ENCODE measurements around the gene PIANP.

Gene PIANP

GRCh38 chr12:6653987-6654386 is 46.6 kb downstream of the PIANP start:
- no peaks in the 10 kb centered on the region for H3K9me3 ChIP-seq (ENCODE audit: control insufficient read depth, low read length)
- H3K4me3 ChIP-seq (ENCODE audit: low read length): no peak overlapping the region
- no peaks in the 10 kb centered on the region for H3K4me1 ChIP-seq (ENCODE audit: control insufficient read depth, insufficient read depth, low read length)
- no peak overlapping the region for H3K9ac ChIP-seq (ENCODE audit: low read length)
- peaks cover 7% of the 10 kb centered on the region for H3K36me3 ChIP-seq (ENCODE audit: control insufficient read depth, insufficient read depth, low read length)
- H3K27me3 ChIP-seq (ENCODE audit: control insufficient read depth, insufficient read depth, low read length): no peaks in the 10 kb centered on the region

DNA sequence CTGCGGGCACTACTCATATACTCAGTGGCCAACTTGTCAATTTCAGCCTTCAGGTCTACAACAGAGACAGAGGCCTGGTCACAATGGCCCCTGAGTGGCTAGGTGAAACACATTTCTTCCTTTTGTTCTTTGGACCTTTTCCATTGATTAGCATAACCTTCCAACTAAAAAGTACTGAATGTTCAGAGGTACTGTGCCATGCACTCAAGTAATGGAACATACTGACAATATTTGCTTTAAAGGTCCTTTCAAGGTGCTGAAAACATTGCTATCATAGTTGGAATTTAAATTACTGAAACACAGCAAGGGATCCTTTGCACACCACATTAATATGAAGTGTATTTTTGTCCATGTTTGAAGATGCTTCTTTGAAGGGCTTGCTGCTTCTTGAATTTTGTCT is 47.3 kb downstream of the PIANP start:
- no peak overlapping the region for H3K4me3 ChIP-seq (ENCODE audit: low read length)
- peaks cover 7% of the 10 kb centered on the region for H3K36me3 ChIP-seq (ENCODE audit: control insufficient read depth, insufficient read depth, low read length)
- H3K27me3 ChIP-seq (ENCODE audit: control insufficient read depth, insufficient read depth, low read length): no peaks in the 10 kb centered on the region
- no peaks in the 10 kb centered on the region for H3K9me3 ChIP-seq (ENCODE audit: control insufficient read depth, low read length)
- H3K4me1 ChIP-seq (ENCODE audit: control insufficient read depth, insufficient read depth, low read length): no peaks in the 10 kb centered on the region
- H3K9ac ChIP-seq (ENCODE audit: low read length): no peak overlapping the region

DNA sequence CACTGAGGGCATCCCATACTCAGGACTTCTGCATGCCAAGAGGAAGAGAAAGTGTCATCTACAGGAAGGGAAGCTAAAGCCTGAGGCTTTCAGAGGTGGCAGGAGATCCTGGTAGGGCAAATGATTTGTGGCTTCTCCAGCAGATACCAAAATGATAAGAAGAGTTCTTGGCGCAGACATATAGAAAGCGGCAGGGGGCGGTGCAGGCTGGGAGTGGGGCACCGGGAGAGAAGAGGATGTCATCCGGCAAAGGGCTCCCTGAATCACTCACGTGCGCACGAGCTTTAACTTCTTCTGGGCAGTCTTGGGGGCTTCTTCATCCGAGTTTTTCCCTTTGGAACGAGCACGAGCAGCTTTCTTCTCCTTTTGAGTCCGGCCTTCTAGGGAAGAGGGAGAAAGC is 48.2 kb downstream of the PIANP start:
- Histone ChIP-seq H3K36me3 (ENCODE audit: control insufficient read depth, insufficient read depth, low read length) (peaks cover 7% of the 10 kb centered on the region), H3K4me1 (ENCODE audit: control insufficient read depth, insufficient read depth, low read length) (peaks cover under 1% of the 10 kb centered on the region), H3K9me3 (ENCODE audit: control insufficient read depth, low read length) (no peaks in the 10 kb centered on the region), H3K27me3 (ENCODE audit: control insufficient read depth, insufficient read depth, low read length) (no peaks in the 10 kb centered on the region), H3K9ac (ENCODE audit: low read length) (no peak overlapping the region), H3K4me3 (ENCODE audit: low read length) (no peak overlapping the region)

DNA sequence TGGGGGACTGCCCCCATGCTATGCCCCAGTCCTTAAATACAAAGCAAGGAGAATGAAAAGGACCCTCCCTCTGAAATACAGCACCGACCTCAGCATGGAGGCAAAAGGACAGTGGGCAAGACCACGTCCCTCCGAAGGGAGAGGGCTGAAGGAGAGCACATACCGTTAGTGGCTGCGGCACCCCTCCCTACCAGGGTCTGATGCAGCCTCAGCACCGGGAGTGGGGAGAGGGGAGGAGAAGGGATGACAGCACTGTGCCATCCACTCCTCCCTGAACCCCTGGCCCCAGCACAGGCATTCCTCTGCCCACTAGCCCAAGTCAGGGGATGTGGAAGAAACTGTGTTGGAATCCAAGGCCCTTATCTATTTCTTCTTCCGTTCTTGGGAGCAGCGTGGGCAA is 49.8 kb downstream of the PIANP start:
- no peaks in the 10 kb centered on the region for H3K27me3 ChIP-seq (ENCODE audit: control insufficient read depth, insufficient read depth, low read length)
- H3K4me1 ChIP-seq (ENCODE audit: control insufficient read depth, insufficient read depth, low read length): peaks cover 10% of the 10 kb centered on the region
- H3K36me3 ChIP-seq (ENCODE audit: control insufficient read depth, insufficient read depth, low read length): peaks cover 7% of the 10 kb centered on the region
- no peak overlapping the region for H3K4me3 ChIP-seq (ENCODE audit: low read length)
- H3K9me3 ChIP-seq (ENCODE audit: control insufficient read depth, low read length): no peaks in the 10 kb centered on the region
- no peak overlapping the region for H3K9ac ChIP-seq (ENCODE audit: low read length)

DNA sequence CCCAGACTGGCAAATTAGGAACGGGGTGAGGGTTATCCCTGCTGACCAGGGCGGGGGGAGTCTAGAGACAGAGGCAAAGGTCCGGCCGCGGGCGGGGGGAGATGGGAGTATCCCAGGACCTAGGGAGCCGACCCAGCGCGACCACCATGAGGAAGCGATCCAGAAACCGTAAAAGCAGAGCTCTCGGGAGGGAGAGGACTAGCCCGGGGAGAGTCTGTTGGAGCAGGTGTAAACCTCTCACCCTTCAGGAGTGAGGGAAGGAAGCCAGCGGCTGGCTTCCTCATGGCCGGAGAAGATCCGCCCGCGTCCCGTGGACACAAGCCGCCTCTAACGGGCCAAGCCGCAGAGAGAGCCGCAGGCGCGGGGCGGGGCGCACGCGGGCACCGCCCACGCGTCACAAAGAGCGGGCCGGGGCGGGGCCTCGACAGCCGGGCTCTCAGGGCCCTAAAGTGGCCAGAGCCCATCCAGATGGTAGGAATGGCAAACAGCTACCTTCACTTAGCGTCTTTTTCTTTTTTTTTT is 53.5 kb downstream of the PIANP start, which contains the start of gene ACRBP:
ACRBP (minus strand) TSS at position 350 of the 522 bp plus-strand sequence; CDS start at position 284, 66 bp downstream.
- peaks cover under 1% of the 10 kb centered on the region for H3K36me3 ChIP-seq (ENCODE audit: control insufficient read depth, insufficient read depth, low read length)

DNA sequence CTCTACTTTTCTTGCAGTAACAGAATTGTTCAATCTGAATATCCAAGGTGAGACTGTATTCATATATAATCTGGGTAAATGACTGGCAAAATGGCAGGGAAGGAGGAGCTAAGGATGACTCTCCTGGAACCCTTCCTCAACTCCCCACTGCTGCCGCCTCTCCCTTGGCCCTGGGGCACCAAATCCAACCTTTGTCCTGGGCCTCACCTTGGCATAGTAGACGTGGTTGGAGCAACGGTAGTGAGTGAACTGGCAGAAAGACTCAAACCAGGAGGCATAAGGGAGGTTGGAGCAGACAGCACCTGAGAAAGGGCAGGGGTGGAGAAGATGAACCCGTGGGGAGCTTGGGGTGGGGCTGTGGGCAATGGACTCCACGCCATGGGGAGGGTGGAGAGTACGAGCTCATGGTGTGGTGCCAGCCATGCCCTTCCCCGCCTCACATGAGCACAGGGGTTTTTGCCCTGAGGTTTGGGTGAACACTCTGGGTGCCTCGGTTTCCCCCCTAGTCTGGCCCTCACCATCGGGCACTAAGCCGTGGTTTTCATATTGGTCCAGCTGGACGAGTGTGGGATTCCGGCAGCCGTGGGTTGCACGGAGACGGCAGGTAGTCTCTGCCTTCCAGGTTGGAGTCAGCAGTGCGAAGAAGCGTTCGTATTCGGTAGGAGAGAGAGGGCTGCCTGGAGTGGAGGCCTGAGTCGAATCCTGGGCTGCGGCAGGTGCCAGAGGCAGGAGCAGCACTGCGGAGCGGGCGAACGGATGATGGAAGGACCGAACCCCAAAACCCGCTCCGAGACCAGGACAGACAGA is 54.1 kb downstream of the PIANP start:
- H3K9me3 ChIP-seq (ENCODE audit: control insufficient read depth, low read length): no peaks in the 10 kb centered on the region
- H3K4me1 ChIP-seq (ENCODE audit: control insufficient read depth, insufficient read depth, low read length): peaks cover 10% of the 10 kb centered on the region
- no peak overlapping the region for H3K4me3 ChIP-seq (ENCODE audit: low read length)
- no peaks in the 10 kb centered on the region for H3K27me3 ChIP-seq (ENCODE audit: control insufficient read depth, insufficient read depth, low read length)
- H3K36me3 ChIP-seq (ENCODE audit: control insufficient read depth, insufficient read depth, low read length): no peaks in the 10 kb centered on the region
- peak overlapping the region; percentile 45 for H3K9ac ChIP-seq (ENCODE audit: low read length)

More for the DNA sequence above, 53.5 kb downstream of the PIANP start, which contains the start of gene ACRBP:
- Histone ChIP-seq H3K4me3 (ENCODE audit: low read length) (no peak within 1 kb of the TSS), H3K4me1 (ENCODE audit: control insufficient read depth, insufficient read depth, low read length) (peaks cover 10% of the 10 kb centered on the region), H3K27me3 (ENCODE audit: control insufficient read depth, insufficient read depth, low read length) (no peaks in the 10 kb centered on the region), H3K9me3 (ENCODE audit: control insufficient read depth, low read length) (no peaks in the 10 kb centered on the region), H3K9ac (ENCODE audit: low read length) (peak within 1 kb of the TSS; percentile 45)

- no peaks in the 10 kb centered on the region for H3K36me3 ChIP-seq (ENCODE audit: control insufficient read depth, insufficient read depth, low read length)
- H3K4me3 ChIP-seq (ENCODE audit: low read length): no peak overlapping the region
- no peaks in the 10 kb centered on the region for H3K9me3 ChIP-seq (ENCODE audit: control insufficient read depth, low read length)
- H3K27me3 ChIP-seq (ENCODE audit: control insufficient read depth, insufficient read depth, low read length): no peaks in the 10 kb centered on the region
- H3K9ac ChIP-seq (ENCODE audit: low read length): no peak overlapping the region
- peaks cover 10% of the 10 kb centered on the region for H3K4me1 ChIP-seq (ENCODE audit: control insufficient read depth, insufficient read depth, low read length)
Observed at GRCh38 chr12:6644903-6645302, 55.7 kb downstream of the PIANP start.

GRCh38 chr12:6644257-6644596 is 56.4 kb downstream of the PIANP start:
- H3K9me3 ChIP-seq (ENCODE audit: control insufficient read depth, low read length): no peaks in the 10 kb centered on the region
- no peaks in the 10 kb centered on the region for H3K36me3 ChIP-seq (ENCODE audit: control insufficient read depth, insufficient read depth, low read length)
- H3K4me3 ChIP-seq (ENCODE audit: low read length): no peak overlapping the region
- no peak overlapping the region for H3K9ac ChIP-seq (ENCODE audit: low read length)
- no peaks in the 10 kb centered on the region for H3K27me3 ChIP-seq (ENCODE audit: control insufficient read depth, insufficient read depth, low read length)
- peaks cover 10% of the 10 kb centered on the region for H3K4me1 ChIP-seq (ENCODE audit: control insufficient read depth, insufficient read depth, low read length)

All from mucosa of stomach (tissue), 1 donor.